HL-60 (cell line): ENCODE results near the gene GTF2H1.

Experiments
- DNase-seq, 2 experiments: peaks; one replicate each; pipeline ENCODE4 v3.0.0-alpha.2; 2010 to 2020; ENCODE audit warnings: low read depth in 1 of 2, low spot score in 1 of 2
- H3K27ac ChIP-seq: fragments of 250-450 bp; sonication (Bioruptor Pico); replicated peaks from 2 replicates; pipeline ENCODE4 v1.5.1; 2020; ENCODE audit warnings: mild to moderate bottlenecking, moderate library complexity
- H3K27me3 ChIP-seq: fragments of 250-450 bp; sonication (Bioruptor Pico); 2 replicates; pipeline ENCODE4 v1.5.1; 2021; ENCODE audit warnings: mild to moderate bottlenecking, moderate library complexity; ENCODE audit not compliant: insufficient read depth, poor library complexity, severe bottlenecking
- H3K4me3 ChIP-seq: replicated peaks from 2 replicates; pipeline ENCODE4 v1.5.1; 2011; ENCODE audit warnings: mild to moderate bottlenecking, control low read depth, low read length; ENCODE audit not compliant: insufficient read depth
- GABPA ChIP-seq: IDR thresholded peaks from 2 replicates; pipeline ENCODE4 v1.6.1; 2012; ENCODE audit warnings: low read depth
- POLR2AphosphoS5 ChIP-seq: IDR thresholded peaks from 2 replicates; pipeline ENCODE4 v1.6.1; 2012; ENCODE audit warnings: low read depth
- SPI1 ChIP-seq: IDR thresholded peaks from 2 replicates; pipeline ENCODE4 v1.6.1; 2012; ENCODE audit warnings: low read depth, mild to moderate bottlenecking, borderline replicate concordance
- TF ChIP-seq, protein P1 (sequence below): IDR thresholded peaks from 2 replicates; pipeline ENCODE4 v1.6.1; 2012; ENCODE audit warnings: low read depth; ENCODE audit not compliant: insufficient replicate concordance
- TF ChIP-seq, protein P2 (sequence below): IDR thresholded peaks from one replicate; pipeline ENCODE4 v1.5.1; 2011; ENCODE audit warnings: low read length, control low read depth, inconsistent platforms; ENCODE audit not compliant: insufficient read depth

The GTF2H1 gene

DNA sequence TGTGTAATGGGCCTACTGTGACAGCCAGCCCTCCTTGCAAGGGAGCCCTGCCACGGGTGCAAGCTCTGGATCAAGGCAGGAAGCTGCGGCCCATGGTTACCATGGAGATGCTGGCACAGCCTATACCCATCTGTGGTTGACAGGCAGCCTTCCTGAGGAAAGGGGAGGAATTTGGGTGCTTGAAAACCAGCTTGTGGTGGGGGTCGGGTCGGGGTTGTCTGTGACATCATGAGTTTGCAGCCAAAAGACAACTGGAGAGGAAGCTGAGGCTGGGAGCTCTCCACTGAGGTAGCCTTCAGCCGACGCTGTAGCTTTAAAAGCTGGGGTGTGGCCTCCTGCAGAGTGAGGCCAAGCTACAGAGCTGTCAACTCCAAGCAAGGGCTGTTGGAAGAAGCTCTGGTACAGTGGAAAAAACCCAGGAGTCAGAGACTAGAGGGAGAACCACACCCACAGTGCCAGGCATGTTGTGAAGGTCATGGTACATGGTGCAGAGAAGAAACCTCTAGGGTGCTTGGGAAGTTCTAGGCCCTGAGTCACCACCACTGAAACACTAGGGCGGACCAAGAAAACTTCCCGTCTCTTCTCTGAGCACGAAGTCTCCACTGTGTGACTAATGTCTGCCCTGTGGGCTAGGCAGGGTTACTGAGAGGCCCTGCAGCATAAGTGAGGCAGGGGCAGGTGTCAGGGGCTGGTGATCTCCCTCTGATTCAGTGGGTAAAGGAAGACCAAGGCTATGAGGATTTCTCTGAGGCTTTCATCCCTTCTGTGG, 61.2 kb downstream of the GTF2H1 start:
- Histone ChIP-seq H3K27ac (peak overlapping the region; percentile 90), H3K27me3 (no peaks in the 10 kb centered on the region), H3K4me3 (no peak overlapping the region)
- peak; percentile 57 to 82 for DNase-seq
- peak; percentile 24 for TF ChIP-seq POLR2AphosphoS5
- TF ChIP-seq, protein P1, sequence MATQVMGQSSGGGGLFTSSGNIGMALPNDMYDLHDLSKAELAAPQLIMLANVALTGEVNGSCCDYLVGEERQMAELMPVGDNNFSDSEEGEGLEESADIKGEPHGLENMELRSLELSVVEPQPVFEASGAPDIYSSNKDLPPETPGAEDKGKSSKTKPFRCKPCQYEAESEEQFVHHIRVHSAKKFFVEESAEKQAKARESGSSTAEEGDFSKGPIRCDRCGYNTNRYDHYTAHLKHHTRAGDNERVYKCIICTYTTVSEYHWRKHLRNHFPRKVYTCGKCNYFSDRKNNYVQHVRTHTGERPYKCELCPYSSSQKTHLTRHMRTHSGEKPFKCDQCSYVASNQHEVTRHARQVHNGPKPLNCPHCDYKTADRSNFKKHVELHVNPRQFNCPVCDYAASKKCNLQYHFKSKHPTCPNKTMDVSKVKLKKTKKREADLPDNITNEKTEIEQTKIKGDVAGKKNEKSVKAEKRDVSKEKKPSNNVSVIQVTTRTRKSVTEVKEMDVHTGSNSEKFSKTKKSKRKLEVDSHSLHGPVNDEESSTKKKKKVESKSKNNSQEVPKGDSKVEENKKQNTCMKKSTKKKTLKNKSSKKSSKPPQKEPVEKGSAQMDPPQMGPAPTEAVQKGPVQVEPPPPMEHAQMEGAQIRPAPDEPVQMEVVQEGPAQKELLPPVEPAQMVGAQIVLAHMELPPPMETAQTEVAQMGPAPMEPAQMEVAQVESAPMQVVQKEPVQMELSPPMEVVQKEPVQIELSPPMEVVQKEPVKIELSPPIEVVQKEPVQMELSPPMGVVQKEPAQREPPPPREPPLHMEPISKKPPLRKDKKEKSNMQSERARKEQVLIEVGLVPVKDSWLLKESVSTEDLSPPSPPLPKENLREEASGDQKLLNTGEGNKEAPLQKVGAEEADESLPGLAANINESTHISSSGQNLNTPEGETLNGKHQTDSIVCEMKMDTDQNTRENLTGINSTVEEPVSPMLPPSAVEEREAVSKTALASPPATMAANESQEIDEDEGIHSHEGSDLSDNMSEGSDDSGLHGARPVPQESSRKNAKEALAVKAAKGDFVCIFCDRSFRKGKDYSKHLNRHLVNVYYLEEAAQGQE, result no peak

DNA sequence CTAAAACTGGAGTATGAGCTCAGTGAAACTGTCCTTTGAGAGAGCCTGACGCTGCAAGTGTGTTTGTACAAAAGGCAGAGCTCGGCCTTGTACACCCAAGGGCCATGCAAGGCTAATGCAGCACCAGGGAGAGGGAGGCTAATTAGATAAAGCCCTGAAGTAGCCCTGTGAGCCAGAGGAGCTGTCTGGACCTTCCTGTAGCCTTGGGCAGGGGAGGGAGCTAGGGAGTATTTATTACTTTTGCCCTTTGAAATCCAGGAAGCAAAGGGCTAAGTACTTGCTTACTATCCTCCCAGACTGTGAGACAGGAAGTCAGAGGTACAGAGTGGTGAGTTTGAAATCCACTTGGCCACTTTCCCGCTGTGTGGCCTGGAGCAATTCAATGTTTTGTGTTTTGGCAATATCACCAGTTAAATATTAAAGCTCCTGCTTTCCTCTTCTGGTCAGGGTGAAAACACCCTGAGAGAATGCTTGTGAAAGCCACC, 61.8 kb downstream of the GTF2H1 start:
- H3K4me3 ChIP-seq, result no peak overlapping the region
- TF ChIP-seq, protein P2, sequence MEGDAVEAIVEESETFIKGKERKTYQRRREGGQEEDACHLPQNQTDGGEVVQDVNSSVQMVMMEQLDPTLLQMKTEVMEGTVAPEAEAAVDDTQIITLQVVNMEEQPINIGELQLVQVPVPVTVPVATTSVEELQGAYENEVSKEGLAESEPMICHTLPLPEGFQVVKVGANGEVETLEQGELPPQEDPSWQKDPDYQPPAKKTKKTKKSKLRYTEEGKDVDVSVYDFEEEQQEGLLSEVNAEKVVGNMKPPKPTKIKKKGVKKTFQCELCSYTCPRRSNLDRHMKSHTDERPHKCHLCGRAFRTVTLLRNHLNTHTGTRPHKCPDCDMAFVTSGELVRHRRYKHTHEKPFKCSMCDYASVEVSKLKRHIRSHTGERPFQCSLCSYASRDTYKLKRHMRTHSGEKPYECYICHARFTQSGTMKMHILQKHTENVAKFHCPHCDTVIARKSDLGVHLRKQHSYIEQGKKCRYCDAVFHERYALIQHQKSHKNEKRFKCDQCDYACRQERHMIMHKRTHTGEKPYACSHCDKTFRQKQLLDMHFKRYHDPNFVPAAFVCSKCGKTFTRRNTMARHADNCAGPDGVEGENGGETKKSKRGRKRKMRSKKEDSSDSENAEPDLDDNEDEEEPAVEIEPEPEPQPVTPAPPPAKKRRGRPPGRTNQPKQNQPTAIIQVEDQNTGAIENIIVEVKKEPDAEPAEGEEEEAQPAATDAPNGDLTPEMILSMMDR, result no peak
- peak; percentile 69; the same call in 1 of the 2 replicates for TF ChIP-seq SPI1
- TF ChIP-seq, protein P1, result peak; percentile 16
- peak in 1 of 2 experiments; percentile 69 for DNase-seq
- H3K27me3 ChIP-seq, result no peaks in the 10 kb centered on the region
- peak overlapping the region; percentile 90 for H3K27ac ChIP-seq

DNA sequence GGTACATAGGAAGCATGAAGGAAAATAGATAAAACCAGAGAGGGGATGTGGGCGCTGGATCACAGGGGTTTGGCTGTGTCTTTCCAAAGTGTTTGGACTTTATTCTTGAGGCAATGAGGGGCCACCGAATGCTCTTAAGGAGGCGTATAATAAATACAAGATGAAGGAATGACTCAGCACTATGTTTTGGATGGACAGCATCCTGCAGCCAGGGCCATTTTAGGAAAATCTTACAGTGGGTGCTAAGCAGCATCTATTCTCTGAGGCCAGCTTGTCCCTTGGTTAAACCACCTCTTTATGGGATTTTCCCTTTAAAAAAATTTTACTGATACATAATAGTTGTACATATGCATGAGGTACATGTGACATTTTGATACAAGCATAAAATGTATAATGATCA, 67.7 kb downstream of the GTF2H1 start:
- H3K27ac ChIP-seq, result no peak overlapping the region
- no peak for TF ChIP-seq GABPA
- TF ChIP-seq SPI1, result no peak
- TF ChIP-seq, protein P1, result no peak
- no peak for TF ChIP-seq POLR2AphosphoS5
- TF ChIP-seq, protein P2, result no peak
- H3K27me3 ChIP-seq, result no peaks in the 10 kb centered on the region
- no peak overlapping the region for H3K4me3 ChIP-seq
- no peak for DNase-seq
